Nephron (organoid): ENCODE results near the gene FRY.

ENCODE experiments used
- H3K27ac Mint-ChIP-seq, 3 experiments: 2 replicates each; pipeline ENCODE4 v1.8.0; 2020; ENCODE audit warnings: mixed read lengths in 3 of 3, mild to moderate bottlenecking in 2 of 3, moderate library complexity in 1 of 3
- H3K27me3 Mint-ChIP-seq: 2 replicates; pipeline ENCODE4 v1.8.0; 2021; ENCODE audit warnings: low read depth, mild to moderate bottlenecking, moderate library complexity, mixed read lengths
- H3K36me3 Mint-ChIP-seq: 2 replicates; pipeline ENCODE4 v1.8.0; 2020; ENCODE audit warnings: low read depth, mixed read lengths
- H3K4me1 Mint-ChIP-seq: 2 replicates; pipeline ENCODE4 v1.8.0; 2020; ENCODE audit warnings: mixed read lengths
- H3K4me3 Mint-ChIP-seq, 3 experiments: 2 replicates each; pipeline ENCODE4 v1.8.0; 2020; ENCODE audit warnings: mild to moderate bottlenecking in 3 of 3, mixed read lengths in 3 of 3, moderate library complexity in 2 of 3
- H3K9me3 Mint-ChIP-seq: 2 replicates; pipeline ENCODE4 v1.8.0; 2020; ENCODE audit warnings: mixed read lengths
- TF ChIP-seq, protein P1 (sequence below), 3 experiments: fragments of 200-600 bp; sonication (generic); IDR thresholded peaks; one replicate each; pipeline ENCODE4 v1.5.0; 2021; ENCODE audit warnings: antibody characterized with exemption in 3 of 3; ENCODE audit not compliant: unreplicated experiment in 3 of 3

FRY gene

GRCh38 chr13:32334671-32335070 lies 303.1 kb downstream of the FRY start:
- H3K27me3 Mint-ChIP-seq, result no peaks in the 10 kb centered on the region
- no peaks in the 10 kb centered on the region for H3K4me1 Mint-ChIP-seq
- no peak overlapping the region for H3K27ac Mint-ChIP-seq
- H3K36me3 Mint-ChIP-seq, result peaks cover 52% of the 10 kb centered on the region
- TF ChIP-seq, protein P1, sequence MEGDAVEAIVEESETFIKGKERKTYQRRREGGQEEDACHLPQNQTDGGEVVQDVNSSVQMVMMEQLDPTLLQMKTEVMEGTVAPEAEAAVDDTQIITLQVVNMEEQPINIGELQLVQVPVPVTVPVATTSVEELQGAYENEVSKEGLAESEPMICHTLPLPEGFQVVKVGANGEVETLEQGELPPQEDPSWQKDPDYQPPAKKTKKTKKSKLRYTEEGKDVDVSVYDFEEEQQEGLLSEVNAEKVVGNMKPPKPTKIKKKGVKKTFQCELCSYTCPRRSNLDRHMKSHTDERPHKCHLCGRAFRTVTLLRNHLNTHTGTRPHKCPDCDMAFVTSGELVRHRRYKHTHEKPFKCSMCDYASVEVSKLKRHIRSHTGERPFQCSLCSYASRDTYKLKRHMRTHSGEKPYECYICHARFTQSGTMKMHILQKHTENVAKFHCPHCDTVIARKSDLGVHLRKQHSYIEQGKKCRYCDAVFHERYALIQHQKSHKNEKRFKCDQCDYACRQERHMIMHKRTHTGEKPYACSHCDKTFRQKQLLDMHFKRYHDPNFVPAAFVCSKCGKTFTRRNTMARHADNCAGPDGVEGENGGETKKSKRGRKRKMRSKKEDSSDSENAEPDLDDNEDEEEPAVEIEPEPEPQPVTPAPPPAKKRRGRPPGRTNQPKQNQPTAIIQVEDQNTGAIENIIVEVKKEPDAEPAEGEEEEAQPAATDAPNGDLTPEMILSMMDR (IDR thresholded peaks at IDR 0.05; ENCODE audit: unreplicated experiment in 3 of 3), result no peak
- H3K9me3 Mint-ChIP-seq, result no peaks in the 10 kb centered on the region
- no peak overlapping the region for H3K4me3 Mint-ChIP-seq

DNA sequence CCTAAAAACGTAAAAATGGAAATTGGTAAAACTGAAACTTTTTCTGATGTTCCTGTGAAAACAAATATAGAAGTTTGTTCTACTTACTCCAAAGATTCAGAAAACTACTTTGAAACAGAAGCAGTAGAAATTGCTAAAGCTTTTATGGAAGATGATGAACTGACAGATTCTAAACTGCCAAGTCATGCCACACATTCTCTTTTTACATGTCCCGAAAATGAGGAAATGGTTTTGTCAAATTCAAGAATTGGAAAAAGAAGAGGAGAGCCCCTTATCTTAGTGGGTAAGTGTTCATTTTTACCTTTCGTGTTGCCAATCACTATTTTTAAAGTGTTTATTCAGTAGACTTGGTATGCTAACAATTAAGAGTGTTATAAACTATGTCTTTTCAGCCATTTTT lies 309.3 kb downstream of the FRY start:
- TF ChIP-seq, protein P1 (IDR thresholded peaks at IDR 0.05; ENCODE audit: unreplicated experiment in 3 of 3), result no peak
- Mint-ChIP-seq H3K4me3 (no peak overlapping the region), H3K4me1 (no peaks in the 10 kb centered on the region), H3K36me3 (peaks cover 34% of the 10 kb centered on the region), H3K27ac (no peak overlapping the region), H3K9me3 (peaks cover 3% of the 10 kb centered on the region), H3K27me3 (no peaks in the 10 kb centered on the region)

DNA sequence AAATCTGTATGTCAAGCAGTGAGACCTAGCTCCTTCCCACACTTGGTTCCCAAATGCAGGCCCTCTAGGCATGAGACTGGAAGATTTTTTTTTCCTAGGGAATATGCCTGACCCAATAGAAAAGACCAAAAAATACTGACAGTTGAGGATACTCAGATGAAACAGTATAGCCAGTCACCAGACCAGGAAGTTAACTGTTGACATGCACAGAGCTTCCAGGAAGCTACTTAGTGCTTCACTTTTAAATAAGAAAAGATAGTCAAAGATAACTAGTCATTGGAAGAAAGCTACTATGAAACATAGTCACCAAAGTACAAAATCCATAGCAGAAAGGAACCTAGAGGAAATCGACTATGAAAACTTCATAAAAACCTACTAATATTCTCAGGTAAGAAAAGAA lies 316.1 kb downstream of the FRY start:
- no peaks in the 10 kb centered on the region for H3K27me3 Mint-ChIP-seq
- H3K36me3 Mint-ChIP-seq, result peaks cover 33% of the 10 kb centered on the region
- TF ChIP-seq, protein P1 (IDR thresholded peaks at IDR 0.05; ENCODE audit: unreplicated experiment in 3 of 3), result no peak
- no peaks in the 10 kb centered on the region for H3K4me1 Mint-ChIP-seq
- no peak overlapping the region for H3K4me3 Mint-ChIP-seq
- H3K27ac Mint-ChIP-seq, result no peak overlapping the region
- no peaks in the 10 kb centered on the region for H3K9me3 Mint-ChIP-seq
